Activated T-helper 1 cell treated with Interleukin-2 at 50 U/mL for 16 hours (primary cell): ENCODE data around the gene THOC6.
"Not testable (repeated sequence)": the region's sequence is repeated elsewhere in the genome, so short reads cannot be mapped to it uniquely, and the experiment has no call there.

ENCODE experiments used
- DNase-seq: peaks from one replicate; pipeline ENCODE4 v3.0.0-alpha.2; 2020; ENCODE audit warnings: low read depth

Gene THOC6

DNA sequence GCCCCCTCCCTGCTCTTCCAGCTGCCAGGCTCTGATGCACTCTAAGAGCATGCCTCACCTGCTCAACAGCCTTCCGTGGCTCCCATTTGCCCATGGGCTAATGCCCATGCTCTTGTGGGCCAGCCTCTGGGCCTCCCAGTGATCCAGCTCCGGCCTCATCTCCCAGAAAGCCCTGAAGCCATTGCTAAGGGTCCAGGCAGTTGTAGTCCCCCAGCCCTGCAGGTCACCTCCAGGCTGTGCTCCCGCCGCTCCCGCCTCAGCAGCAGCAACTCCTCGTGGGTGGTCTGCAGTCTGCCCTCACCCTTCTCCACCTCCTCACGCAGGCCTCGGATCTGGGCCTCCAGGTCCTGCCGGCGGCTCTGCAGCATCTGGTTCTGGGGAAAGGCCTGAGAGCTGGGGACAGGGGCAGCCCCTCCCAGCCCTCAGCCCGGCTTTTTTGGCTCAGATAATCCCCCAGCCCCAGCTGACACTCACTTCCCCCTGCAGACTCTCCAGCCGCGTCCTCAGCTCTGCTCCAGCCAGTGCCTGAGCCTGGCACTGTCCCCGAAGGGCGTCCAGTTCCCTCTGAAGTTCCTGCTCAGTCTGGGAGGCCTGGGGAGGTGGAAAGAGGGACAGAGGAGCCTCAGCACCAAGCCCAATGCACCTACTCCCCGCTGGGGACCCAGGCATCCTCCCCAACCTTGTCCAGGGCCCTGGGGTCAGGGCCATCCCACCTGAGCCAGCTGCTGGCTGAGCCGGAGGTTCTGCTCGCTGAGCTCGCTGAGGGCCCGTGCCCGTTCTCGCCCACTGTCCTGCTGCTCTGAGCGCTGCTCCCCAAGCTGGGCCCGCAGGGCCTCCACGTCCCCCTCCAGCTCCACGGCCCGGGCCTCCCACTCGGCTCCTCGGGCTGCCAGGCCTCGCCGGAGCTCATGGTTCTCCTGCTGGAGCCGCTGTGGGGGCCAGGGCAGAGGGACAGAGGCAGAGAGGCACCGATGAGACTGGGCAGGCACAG, 6.7 kb downstream of the THOC6 start:
- no peak for DNase-seq

DNA sequence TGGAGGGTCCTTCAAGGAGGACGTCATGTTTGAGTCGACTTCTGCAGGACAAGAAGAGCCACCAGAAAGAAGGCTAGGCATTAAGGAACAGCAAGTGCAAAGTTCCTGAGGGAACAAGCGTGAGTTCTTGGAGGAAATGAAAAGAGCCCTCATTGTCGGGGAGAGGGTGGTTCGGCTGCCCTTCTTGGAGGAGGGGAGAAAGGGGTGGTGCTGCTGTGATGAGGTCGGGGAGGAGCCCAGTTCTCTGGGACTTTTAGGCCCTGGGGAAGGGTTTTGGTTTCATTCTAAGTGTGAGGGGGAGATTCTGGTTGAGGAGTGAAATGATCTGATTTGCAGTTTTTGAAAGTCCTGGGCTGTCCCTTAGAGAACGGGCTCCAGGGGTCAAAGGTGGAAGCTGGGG, 8.8 kb downstream of the THOC6 start:
- no peak for DNase-seq

- no peak for DNase-seq
These were observed 11.6 kb downstream of the THOC6 start for GRCh38 chr16:3035289-3035971.

DNA sequence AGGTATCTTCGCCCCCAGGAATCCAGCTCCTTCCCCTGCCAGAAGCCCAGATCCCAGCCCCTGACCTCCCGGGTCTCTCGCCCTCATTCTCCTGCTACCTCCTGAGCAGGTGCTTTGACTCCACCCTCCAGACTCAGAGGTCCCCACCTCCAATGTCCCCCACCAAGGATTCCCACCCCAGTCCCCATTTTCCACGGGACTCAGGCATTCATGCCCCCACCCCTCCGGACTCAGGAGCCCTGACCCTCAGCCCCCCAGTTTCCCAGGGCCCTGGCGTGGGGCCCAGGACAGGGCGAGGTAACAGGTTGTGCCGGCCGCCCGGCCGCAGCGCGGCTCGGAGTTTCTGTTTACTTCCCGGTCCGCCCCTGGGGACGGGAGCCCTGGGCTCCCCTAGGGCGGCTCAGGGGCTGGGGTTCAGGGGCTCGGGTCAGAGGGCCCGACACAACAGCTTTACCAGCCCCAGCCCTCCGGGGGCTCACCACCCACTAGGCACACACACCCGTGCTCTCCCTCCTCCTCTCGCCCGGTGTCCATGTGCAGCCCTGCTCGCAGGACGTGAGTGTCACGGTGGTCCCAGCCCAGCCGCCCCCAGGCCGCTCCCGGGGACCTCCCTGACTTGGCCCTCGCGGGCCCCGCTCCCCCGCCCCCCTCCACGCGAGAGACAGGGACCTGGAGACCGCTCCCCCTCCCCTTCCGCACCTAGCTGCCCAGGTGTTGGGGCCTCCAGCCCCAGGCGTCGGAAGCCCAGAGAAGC, 12.3 kb downstream of the THOC6 start:
- no peak for DNase-seq

DNA sequence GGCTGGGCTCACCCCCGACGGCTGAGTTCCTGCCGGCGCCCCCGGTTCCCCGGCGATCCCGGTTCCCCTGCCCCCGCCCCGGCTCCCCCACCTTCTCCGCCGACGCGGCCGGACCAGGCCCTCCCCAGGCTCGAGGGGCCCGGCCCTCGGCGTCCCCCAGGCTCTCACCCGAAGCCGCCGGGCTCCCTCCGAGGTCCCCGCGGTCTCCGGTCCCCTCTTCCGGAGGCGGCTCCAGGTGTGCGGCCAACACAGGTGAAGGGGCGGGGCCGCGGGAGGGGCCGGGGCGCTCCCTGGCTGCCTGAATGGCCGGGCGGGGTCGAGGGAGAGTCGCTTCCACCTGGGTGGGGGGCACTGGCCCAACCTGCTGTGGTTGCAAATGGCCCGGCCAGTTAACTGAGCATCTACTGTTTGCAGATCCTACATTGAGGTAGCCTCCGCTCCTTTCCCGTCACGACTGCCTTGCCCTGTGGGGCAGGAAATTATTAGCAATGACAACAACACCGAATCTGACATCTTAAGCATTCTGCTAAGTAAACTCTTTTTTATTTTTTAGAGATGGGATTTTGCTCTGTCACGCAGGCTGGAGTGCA, 13.0 kb downstream of the THOC6 start, which contains the start of gene BICDL2:
Gene BICDL2 (minus strand): TSS at position 219 of the 590 bp plus-strand sequence. CDS start 1,448 bp downstream, outside the sequence.
- no peak for DNase-seq

GRCh38 chr16:3038256-3038655, 14.4 kb downstream of the THOC6 start:
- DNase-seq = no peak

DNA sequence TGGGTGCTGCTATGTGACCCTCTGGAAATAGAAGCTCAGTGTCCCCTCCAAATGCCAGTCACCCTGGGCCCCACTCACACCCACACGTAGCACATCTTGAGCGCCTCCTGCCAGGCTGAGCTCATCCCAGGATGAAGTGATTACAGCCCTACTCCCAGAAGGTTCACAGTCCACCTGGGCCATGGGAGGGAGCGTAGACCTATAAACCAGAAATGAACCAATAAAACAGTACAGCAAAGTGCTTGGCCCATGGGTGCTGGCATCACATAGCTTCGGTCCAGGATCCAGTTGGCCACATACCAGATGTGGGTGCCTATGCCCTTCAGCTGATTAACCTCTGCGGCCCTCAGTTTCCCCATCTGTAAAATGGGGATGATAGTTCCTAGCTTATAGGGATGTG, 15.1 kb downstream of the THOC6 start:
- DNase-seq = no peak

DNA sequence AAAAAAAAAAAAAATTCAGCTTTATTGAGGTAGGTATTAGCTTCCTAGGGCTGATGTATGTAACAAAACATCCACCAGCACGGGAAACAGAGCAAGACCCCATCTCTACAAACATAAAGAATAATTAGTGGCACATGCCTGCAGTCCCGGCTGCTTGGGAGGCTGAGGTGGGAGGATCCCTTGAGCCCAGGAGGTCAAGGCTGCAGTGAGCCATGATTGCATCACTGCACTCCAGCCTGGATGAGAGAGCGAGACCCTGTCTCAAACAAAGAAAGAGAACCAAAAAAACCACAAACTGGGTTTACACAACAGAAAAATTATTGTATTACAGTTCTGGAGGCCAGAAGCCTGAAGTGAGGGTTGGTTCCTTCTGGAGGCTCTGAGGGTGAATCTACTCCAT, 18.5 kb downstream of the THOC6 start:
- no peak for DNase-seq

DNA sequence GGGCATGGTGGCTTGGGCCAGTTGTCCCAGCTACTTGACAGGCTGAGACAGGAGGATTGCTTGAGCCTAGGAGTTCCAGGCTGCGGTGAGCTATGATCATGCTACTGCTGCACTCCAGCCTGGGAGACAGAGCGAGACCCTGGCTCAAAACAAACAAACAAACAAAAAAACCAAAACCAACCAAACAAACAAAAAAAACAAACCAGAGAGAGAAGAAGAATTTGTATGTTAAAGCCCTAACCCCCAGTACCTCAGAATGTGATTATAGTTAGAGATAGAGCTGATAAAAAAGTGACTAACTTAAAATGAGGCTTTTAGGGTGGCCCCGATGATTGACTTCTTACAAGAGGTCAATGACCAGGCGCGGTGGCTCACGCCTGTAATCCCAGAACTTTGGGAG, 20.9 kb downstream of the THOC6 start:
- DNase-seq = no peak

- DNase-seq = no peak
These were observed 22.2 kb downstream of the THOC6 start, which contains the start of gene MMP25 for GRCh38 chr16:3045758-3046640. Gene MMP25 (plus strand): TSS chr16:3046561. CDS start chr16:3046918, 357 bp downstream.

DNA sequence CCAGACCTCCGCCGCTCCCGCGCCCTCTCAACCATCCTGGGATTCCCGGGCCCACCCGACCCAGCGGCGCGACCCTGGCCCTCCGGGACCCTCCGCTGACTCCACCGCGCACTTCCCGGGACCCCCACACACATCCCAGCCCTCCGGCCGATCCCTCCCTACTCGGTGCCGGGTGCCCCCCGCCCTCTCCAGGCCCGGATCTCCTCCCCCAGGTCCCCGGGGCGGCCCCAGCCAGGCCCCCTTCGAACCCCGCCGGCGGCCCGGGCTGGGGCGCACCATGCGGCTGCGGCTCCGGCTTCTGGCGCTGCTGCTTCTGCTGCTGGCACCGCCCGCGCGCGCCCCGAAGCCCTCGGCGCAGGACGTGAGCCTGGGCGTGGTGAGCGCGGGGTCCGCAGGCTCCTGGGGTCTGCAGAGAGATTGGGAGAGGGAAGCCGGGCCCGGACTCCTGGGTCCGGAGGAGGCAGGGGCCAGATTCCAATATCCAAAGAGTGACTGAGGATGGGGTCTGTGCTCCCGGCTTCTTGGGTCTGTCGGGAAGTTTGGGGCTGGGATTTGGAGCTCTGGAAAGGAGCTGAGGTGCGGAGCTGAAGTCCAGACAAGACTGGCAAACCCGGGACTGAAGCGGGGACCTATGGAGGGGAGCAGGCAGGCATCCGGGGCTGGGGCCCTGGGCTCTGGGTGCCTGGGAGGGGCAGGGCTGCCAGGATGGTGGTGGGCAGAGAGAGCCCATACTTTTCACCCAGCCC, 23.0 kb downstream of the THOC6 start:
- no peak for DNase-seq

GRCh38 chr16:3047387-3047720, 23.5 kb downstream of the THOC6 start:
- DNase-seq = no peak

- DNase-seq = no peak
These were observed 26.2 kb downstream of the THOC6 start for GRCh38 chr16:3049921-3050481.

DNA sequence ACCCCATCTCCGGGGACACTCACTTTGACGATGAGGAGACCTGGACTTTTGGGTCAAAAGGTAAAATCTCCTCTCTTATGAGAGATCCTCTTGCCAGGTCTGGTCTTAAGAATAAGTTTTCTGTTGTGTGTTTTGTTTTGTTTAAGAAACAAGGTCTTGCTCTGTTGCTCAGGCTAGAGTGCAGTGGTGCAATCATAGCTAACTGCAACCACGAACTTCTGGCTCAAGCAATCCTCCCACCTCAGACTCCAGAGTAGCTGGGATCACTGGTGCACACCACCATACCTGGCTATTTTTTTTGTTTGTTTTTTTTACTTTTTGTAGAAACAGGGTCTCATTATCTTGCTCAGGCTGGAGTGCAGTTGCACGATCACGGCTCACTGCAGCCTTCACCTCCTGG, 26.7 kb downstream of the THOC6 start:
- DNase-seq = no peak

GRCh38 chr16:3051009-3051408, 27.2 kb downstream of the THOC6 start:
- DNase-seq = no peak

- no peak for DNase-seq
These were observed 27.7 kb downstream of the THOC6 start for GRCh38 chr16:3051494-3051893.

- not testable (repeated sequence) for DNase-seq
These were observed 28.9 kb downstream of the THOC6 start for GRCh38 chr16:3052571-3053329.

DNA sequence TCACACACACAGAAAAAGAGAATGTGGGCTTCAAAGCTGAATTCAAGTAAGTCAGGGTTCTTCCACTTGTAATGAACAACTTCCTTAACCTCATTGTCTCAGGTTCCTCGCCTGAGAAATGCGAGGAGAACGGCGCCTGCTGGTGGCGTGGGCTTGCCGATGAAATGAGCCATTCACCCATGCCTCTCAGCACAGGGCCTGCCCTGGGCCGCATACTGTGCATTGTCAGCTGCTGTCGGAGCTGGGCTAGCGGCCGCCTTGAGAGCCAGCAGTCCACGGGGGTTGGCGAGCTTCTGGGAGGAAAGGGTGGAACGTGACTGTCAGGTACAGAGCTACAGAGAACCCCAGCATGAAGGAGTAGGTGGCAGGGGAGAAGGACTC, 29.5 kb downstream of the THOC6 start:
- not testable (repeated sequence) for DNase-seq
